GM21737 (cell line): ENCODE data around the gene SLC35G4.
"Not testable (repeated sequence)": the region's sequence is repeated elsewhere in the genome, so short reads cannot be mapped to it uniquely, and the experiment has no call there.

ENCODE experiments used
- ATAC-seq: cut with Tn5 transposase; IDR thresholded peaks from one replicate; pipeline ENCODE4 v1.9.1; 2021; ENCODE audit warnings: mild to moderate bottlenecking, moderate library complexity; ENCODE audit not compliant: unreplicated experiment

The SLC35G4 gene

GRCh38 chr18:11609488-11609887, at the start of gene SLC35G4:
Gene SLC35G4 (plus strand): TSS chr18:11609596. CDS start chr18:11609596, 0 bp downstream.
- not testable (repeated sequence) for ATAC-seq

- no peak for ATAC-seq
These were observed 48.1 kb upstream of the SLC35G4 start for GRCh38 chr18:11561293-11561692.

- no peak for ATAC-seq
These were observed 43.7 kb upstream of the SLC35G4 start for GRCh38 chr18:11565716-11566115.

DNA sequence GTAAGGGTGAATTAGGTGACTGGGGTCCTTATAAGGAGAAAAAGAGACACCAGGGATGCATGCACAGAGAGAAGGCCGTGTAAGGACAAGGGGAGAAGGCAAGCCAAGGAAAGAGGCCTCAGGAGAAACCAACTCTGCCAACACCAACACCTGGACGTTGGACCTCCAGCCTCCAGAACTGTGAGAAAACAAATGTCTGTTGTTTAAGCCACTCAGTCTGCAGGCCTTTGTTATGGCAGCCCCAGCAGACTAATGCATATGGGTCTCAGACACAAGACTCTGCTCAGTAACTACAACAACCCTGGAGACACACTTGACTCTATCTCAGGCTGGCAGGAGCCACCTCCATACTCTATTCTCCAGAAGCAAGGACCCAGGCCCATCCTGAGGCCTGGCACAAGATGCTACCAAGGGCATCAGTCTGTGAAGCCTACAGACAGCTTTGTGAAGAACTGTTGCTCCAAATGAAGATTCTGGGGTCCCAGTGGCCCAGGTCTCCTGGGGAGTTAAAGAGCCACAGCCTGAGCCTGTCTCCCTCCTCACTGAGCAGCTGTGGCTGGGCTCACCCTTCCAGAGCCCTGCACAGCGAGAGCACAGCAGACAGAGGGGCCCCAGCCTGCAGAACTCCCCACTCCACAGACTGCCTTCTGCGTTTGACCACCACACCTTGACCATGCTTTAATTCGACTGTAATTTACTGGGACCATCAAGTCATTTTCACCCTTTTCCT, 43.0 kb upstream of the SLC35G4 start:
- ATAC-seq: no peak

DNA sequence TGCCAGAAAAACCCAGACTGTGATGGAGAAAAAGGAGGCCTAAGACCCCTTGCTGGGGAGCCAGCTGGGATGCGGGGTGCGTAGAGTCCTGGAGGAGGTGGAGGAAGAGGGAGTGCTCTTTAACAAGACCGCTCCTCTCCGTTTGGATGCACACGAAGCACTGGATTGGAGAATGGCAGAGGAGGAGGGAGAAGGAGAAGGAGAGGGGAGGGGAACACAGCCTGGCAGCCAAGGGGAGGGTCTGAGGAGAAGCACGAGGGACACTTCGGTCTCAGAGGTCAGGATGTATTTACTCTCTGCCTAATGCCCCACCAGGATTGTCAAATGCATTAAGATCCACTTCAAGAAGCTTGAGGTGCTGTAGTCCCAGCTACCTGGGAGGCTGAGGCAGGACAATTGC, 42.0 kb upstream of the SLC35G4 start:
- ATAC-seq: no peak

DNA sequence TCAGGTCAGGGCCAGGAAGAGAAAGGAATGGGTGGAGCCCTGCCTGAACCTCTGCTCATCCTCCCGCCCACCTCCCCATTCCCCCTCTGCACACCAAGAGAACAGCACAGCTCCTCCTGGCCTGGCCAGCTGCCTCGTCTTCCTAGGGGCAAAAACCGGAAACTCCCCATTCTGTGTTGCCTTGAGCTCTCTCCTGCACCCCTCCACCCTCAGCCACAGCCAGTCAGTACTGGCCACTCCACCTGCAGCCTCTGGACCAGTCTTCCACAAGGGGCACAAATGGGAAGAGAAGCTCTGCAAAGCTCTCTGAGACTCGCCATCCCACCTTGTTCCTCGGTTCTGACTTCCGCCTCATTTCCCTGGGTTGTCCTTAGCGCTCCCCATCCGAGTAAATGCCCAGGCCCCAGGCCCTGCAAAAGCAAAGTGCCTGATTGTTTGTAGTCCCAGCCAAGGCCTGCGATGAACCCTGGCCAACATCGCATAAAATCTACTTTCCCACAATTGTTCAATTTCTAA, 39.3 kb upstream of the SLC35G4 start:
- ATAC-seq: no peak

GRCh38 chr18:11570769-11571412, 38.5 kb upstream of the SLC35G4 start:
- ATAC-seq: no peak

DNA sequence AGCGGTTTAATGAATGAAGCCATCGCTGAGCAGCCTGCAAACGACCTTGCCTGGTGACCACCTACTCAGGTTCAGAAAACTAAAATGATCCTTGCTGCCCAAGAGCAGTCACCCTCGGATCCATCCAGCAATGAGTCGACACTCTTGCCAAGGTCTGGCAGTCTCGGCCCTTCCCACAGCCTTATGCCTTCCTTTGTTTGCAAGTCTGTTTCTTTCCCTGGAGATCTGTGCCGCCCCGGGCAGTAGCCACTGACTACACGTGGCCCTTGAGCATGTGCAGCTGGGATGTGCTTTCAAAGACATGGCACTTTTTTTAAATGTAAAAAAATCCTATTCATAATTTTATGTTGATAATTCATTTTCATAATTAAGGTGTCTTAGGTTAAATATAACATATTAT, 37.2 kb upstream of the SLC35G4 start:
- no peak for ATAC-seq

DNA sequence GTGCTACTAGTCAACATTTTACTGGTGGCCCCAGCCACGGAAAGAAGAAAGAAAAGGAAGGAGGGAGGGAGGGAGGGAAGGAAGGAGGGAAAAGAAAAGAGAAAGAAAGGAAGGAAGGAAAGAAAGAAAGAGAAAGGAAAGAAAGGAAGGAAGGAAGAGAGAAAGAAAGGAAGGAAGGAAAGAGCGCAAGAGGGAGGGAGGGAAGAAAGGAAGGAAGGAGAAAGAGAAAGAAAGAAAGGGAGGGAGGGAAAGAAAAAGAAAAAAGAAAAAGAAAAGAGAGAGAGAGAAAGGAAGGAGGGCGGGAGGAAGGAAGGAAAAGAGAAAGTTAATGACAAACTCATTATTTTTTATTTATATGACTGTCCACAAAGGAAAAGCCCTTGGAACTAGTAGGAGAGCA, 34.9 kb upstream of the SLC35G4 start:
- no peak for ATAC-seq

DNA sequence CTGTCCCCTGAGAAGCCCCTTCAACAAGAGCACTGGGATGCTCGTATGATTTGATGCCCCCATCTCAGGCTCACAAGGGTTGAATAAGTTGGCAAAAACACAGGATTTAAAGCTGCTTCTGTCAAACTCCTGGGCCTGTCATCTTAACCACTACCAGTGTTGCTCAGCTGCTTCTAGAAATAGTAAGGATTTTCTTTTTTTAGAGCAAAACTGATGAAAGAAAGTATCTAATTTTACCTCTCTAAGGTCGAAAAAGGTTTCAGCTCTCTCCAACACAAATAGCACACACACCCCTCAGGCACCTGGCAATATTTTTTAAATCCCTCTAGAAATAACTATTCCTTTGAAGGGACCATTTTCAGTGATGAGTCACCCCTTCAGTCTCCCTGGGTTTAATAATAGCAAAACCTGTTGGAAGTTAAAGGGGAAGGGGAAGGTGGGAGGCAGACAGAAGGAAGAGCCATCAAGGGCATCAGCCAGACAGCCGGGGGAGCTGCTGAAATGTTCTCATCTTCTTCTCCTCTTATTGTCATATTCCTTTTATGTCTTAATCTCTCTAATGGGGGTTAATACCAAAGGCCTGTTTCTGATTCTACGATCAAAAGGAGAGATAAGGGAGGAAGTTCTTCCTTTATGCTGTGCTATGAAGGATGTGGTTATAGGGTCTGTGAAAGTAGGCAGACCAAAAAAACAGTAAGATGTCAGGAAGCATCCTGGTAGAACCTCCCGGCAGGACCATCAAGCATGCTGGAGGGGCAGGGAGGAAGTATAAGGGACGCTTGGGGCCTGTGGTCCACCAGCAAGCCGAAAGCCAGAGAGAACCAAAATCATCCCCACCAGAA, 31.9 kb upstream of the SLC35G4 start:
- no peak for ATAC-seq

GRCh38 chr18:11578799-11579198, 30.6 kb upstream of the SLC35G4 start:
- ATAC-seq: no peak

- ATAC-seq: no peak
These were observed 29.5 kb upstream of the SLC35G4 start for GRCh38 chr18:11579916-11580315.

GRCh38 chr18:11581286-11581685, 28.1 kb upstream of the SLC35G4 start:
- no peak for ATAC-seq

DNA sequence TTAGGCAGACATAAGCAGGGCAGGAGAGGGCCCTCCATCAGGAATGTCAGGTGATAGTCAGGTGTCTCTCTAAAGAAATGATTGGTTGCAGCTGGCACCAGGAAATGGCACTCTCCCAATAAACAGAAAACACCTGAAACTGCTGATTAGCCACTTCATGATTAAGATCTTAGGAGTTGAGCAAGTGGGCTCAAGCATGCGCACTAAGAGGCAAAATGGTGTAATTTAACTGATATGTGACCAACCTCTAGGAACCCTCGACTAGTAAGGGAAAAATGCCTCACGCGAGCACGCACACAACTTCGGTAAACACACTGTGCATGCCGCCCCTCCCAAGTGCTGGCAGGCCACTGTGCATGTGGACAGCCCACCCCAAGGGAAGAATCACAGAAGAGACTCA, 23.8 kb upstream of the SLC35G4 start:
- ATAC-seq: no peak

- ATAC-seq: no peak
These were observed 22.5 kb upstream of the SLC35G4 start for GRCh38 chr18:11586896-11587295.

GRCh38 chr18:11587432-11587831, 22.0 kb upstream of the SLC35G4 start:
- no peak for ATAC-seq

DNA sequence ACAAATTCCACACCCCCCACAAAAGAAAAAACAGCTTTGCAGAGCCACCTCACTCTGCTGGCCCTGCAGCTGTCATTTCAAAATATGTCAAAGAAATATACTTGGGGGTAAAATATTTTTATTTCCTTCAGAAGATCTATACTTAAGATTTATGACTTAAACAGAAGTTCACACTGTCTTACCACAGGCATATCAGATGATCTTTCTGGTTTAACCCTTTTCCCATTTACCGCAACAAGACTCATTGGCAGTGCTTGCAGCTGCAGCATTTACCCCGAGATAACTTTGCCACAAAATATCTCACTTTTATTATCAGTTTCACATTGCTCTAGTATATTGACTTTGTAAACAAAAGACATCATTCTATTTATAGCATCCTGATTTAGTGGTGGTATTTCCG, 21.6 kb upstream of the SLC35G4 start:
- ATAC-seq: no peak

DNA sequence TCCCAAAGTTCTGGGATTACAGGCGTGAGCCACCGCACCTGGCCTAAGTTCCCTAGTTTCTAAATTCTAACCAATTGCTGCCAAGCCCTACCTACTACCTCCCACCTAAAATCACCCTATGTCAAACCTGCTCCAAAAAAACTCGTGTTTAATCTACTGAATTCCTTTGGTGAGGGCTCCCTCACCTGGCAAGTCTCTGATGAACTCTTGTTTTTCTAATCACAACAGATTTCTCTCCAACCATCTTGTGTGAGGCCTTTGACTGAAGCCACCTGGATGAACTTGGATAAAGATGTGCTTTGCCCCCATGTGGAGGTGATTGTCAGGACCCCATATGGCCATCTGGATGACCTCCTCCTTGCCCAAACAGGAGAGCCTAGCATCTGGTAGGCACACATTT, 17.4 kb upstream of the SLC35G4 start:
- ATAC-seq: no peak

GRCh38 chr18:11600321-11600720, 9.1 kb upstream of the SLC35G4 start:
- ATAC-seq: no peak

GRCh38 chr18:11607906-11608305, 1.5 kb upstream of the SLC35G4 start:
- no peak for ATAC-seq

- ATAC-seq: not testable (repeated sequence)
These were observed 778 bp upstream of the SLC35G4 start for GRCh38 chr18:11608618-11609017.
